Measurements from ENCODE around the gene OTX2. TPM values are rescaled to one million over a fixed set of nuclear protein-coding genes. Genes with fewer than 3 reads are reported as not detected.

The OTX2 gene
- total RNA-seq, 2 experiments from 2014 or later, result not detected

- no peak overlapping the region for H3K27ac Mint-ChIP-seq
- Histone ChIP-seq H3K4me3 (ENCODE audit: low read length) (no peak overlapping the region), H3K36me3 (ENCODE audit: insufficient read depth, low read length) (no peaks in the 10 kb centered on the region), H3K4me1 (ENCODE audit: insufficient read depth, low read length) (peaks cover 5% of the 10 kb centered on the region), H3K27me3 (ENCODE audit: control insufficient read depth in 1 of 2, insufficient read depth in 2 of 2, low read length in 2 of 2) (peaks cover 72 to 97% of the 10 kb centered on the region in 2 experiments), H3K27ac (ENCODE audit: low read depth in 1 of 2, low read length in 2 of 2) (no peak overlapping the region), H3K9me3 (ENCODE audit: control insufficient read depth in 1 of 2, insufficient read depth in 1 of 2, low read length in 2 of 2) (peaks cover 0 to 37% of the 10 kb centered on the region in 2 experiments)
- POLR2A ChIA-PET, result no interaction called here
- CTCF ChIA-PET, result no interaction called here
- H3K9me3 Mint-ChIP-seq, result peaks cover 3% of the 10 kb centered on the region
- ATAC-seq (ENCODE audit: poor library complexity) (no peak), DNase-seq (no peak)
- TF ChIP-seq CTCF (IDR thresholded peaks at IDR 0.05), result no peak
- H3K36me3 Mint-ChIP-seq (ENCODE audit: low read depth), result no peaks in the 10 kb centered on the region
- H3K4me1 Mint-ChIP-seq (ENCODE audit: low read depth), result peaks cover 34% of the 10 kb centered on the region
- H3K4me3 Mint-ChIP-seq, result no peak overlapping the region
- intact Hi-C loops (cut with DNase I, micrococcal nuclease), result no loop called here
- H3K27me3 Mint-ChIP-seq, result peaks cover 85% of the 10 kb centered on the region
Observed at GRCh38 chr14:56810836-56811592, 735 bp upstream of the OTX2 start.

GRCh38 chr14:56809270-56810146 is 771 bp downstream of the OTX2 start:
- ChIA-PET POLR2A (no interaction called here), CTCF (no interaction called here)
- no peak overlapping the region for H3K27ac ChIP-seq (ENCODE audit: low read depth in 1 of 2, low read length in 2 of 2)
- Mint-ChIP-seq H3K4me3 (peak overlapping the region; percentile 16), H3K27me3 (peaks cover 85% of the 10 kb centered on the region), H3K9me3 (peaks cover 6% of the 10 kb centered on the region), H3K27ac (no peak overlapping the region), H3K36me3 (ENCODE audit: low read depth) (no peaks in the 10 kb centered on the region), H3K4me1 (ENCODE audit: low read depth) (peaks cover 37% of the 10 kb centered on the region)
- intact Hi-C loops (cut with DNase I, micrococcal nuclease), result no loop called here
- ATAC-seq (ENCODE audit: poor library complexity) (no peak), DNase-seq (no peak)
- H3K36me3 ChIP-seq (ENCODE audit: insufficient read depth, low read length), result no peaks in the 10 kb centered on the region
- TF ChIP-seq CTCF (IDR thresholded peaks at IDR 0.05), result no peak
- H3K4me1 ChIP-seq (ENCODE audit: insufficient read depth, low read length), result peaks cover 5% of the 10 kb centered on the region
- peaks cover 77 to 95% of the 10 kb centered on the region in 2 experiments for H3K27me3 ChIP-seq (ENCODE audit: control insufficient read depth in 1 of 2, insufficient read depth in 2 of 2, low read length in 2 of 2)
- peaks cover 7 to 45% of the 10 kb centered on the region in 2 experiments for H3K9me3 ChIP-seq (ENCODE audit: control insufficient read depth in 1 of 2, insufficient read depth in 1 of 2, low read length in 2 of 2)
- no peak overlapping the region for H3K4me3 ChIP-seq (ENCODE audit: low read length)

GRCh38 chr14:56808383-56809269 is 1.7 kb downstream of the OTX2 start:
- H3K9me3 ChIP-seq (ENCODE audit: control insufficient read depth in 1 of 2, insufficient read depth in 1 of 2, low read length in 2 of 2), result peaks cover 7 to 51% of the 10 kb centered on the region in 2 experiments
- TF ChIP-seq CTCF (IDR thresholded peaks at IDR 0.05), result no peak
- POLR2A ChIA-PET, result no interaction called here
- H3K4me3 Mint-ChIP-seq, result no peak overlapping the region
- peaks cover 37% of the 10 kb centered on the region for H3K4me1 Mint-ChIP-seq (ENCODE audit: low read depth)
- H3K27ac ChIP-seq (ENCODE audit: low read depth in 1 of 2, low read length in 2 of 2), result no peak overlapping the region
- no peak overlapping the region for H3K4me3 ChIP-seq (ENCODE audit: low read length)
- peaks cover 86% of the 10 kb centered on the region for H3K27me3 Mint-ChIP-seq
- no peaks in the 10 kb centered on the region for H3K36me3 ChIP-seq (ENCODE audit: insufficient read depth, low read length)
- peaks cover 5% of the 10 kb centered on the region for H3K4me1 ChIP-seq (ENCODE audit: insufficient read depth, low read length)
- no peak for DNase-seq
- no peak for ATAC-seq (ENCODE audit: poor library complexity)
- CTCF ChIA-PET, result no interaction called here
- peaks cover 82 to 95% of the 10 kb centered on the region in 2 experiments for H3K27me3 ChIP-seq (ENCODE audit: control insufficient read depth in 1 of 2, insufficient read depth in 2 of 2, low read length in 2 of 2)
- H3K9me3 Mint-ChIP-seq, result peaks cover 6% of the 10 kb centered on the region
- H3K27ac Mint-ChIP-seq, result no peak overlapping the region
- no peaks in the 10 kb centered on the region for H3K36me3 Mint-ChIP-seq (ENCODE audit: low read depth)
- intact Hi-C loops (cut with DNase I, micrococcal nuclease), result no loop called here
